Ovary (tissue), 9 donors: Measurements from ENCODE around the gene U2AF1L4. TPM values are rescaled to one million over a fixed set of nuclear protein-coding genes. Genes with fewer than 3 reads are reported as not detected.

Experiments used
- DNase-seq, 5 donors: peaks; one replicate each; pipeline ENCODE4 v3.0.0-alpha.2; 2019 to 2020
- H3K27ac ChIP-seq, 2 donors: fragments of 200-600 bp; one replicate each; pipeline versions ENCODE4 v1.5.1 to v1.8.0; 2019 to 2022
- H3K27me3 ChIP-seq: fragments of 200-600 bp; one replicate; pipeline ENCODE4 v1.8.0; 2022
- H3K36me3 ChIP-seq: fragments of 200-600 bp; sonication (generic); one replicate; pipeline ENCODE4 v1.5.1; 2019
- H3K4me1 ChIP-seq: one replicate; pipeline ENCODE4 v1.8.1; 2013; ENCODE audit warnings: mild to moderate bottlenecking, moderate library complexity; ENCODE audit not compliant: insufficient read depth
- H3K4me3 ChIP-seq: fragments of 200-600 bp; sonication (generic); one replicate; pipeline ENCODE4 v1.5.1; 2017
- H3K9me3 ChIP-seq, 2 donors: fragments of 200-600 bp in 1 of 2; sonication (generic) in 1 of 2; one replicate each; pipeline versions ENCODE4 v1.5.1 to v1.8.1; 2013 to 2019; ENCODE audit warnings: mild to moderate bottlenecking in 1 of 2, moderate library complexity in 1 of 2
- CTCF ChIP-seq, 3 donors: fragments of 450-650 bp in 2 of 3; fragments of 200-600 bp in 1 of 3; IDR thresholded peaks; one replicate each; pipeline versions ENCODE4 v1.5.1 to v1.8.0; 2016 to 2022; ENCODE audit warnings: antibody characterized with exemption in 3 of 3, mild to moderate bottlenecking in 1 of 3
- EP300 ChIP-seq: sonication (generic); formaldehyde crosslinking; IDR thresholded peaks from one replicate; pipeline ENCODE4 v1.6.1; 2017; ENCODE audit warnings: antibody characterized with exemption
- POLR2A ChIP-seq: fragments of 450-650 bp; IDR thresholded peaks from one replicate; pipeline ENCODE4 v1.6.1; 2017; ENCODE audit warnings: antibody characterized with exemption, mild to moderate bottlenecking, moderate library complexity
- WGBS, 3 donors: extraction: QIAGEN DNeasy Blood & Tissue Kit in 1 of 3; methylation state at CpG; one replicate each; pipeline versions ENCODE4 v1.1.5 to v1.1.7; 2013 to 2017; 5-methylcytosine and 5-hydroxymethylcytosine counted together
- intact Hi-C, 4 donors: fragments of 100-400 bp; cut with DNase I; formaldehyde crosslinking; loops; one replicate each; pipeline versions ENCODE4 v1.11.0 to v1.15.1; 2022 to 2023
- polyA plus RNA-seq, 2 donors: library from polyadenylated mRNA; stranded (reverse); fragments of 200-250 nt in 1 of 2; fragments of 350-450 nt in 1 of 2; fragmentation: Illumina TruSeq in 1 of 2; extraction: RNeasy Lipid Tissue Mini Kit (QIAGEN cat#74804) in 1 of 2; gene quantifications; one replicate each; pipeline ENCODE4 v1.2.3, GENCODE V29; 2013 to 2014
- total RNA-seq, 7 donors: library from RNA; depleted of rRNA in 2 of 7; stranded (reverse); fragments of >200 nt in 2 of 7; fragmentation: NEBNext Ultra II Directional in 3 of 7; extraction: Animal tissue kit (Norgen Biotek cat#: 25700) in 3 of 7; gene quantifications; one replicate each; pipeline versions ENCODE4 v1.1.0 to v1.2.4, GENCODE V29; 2016 to 2023
- donor health status: DM: no; HTN: no; CAD: no; lungs with moderate emphysema.
- donor health status: DM: no; HTN: no; CAD: no.
- donor health status: Bipolar disorder and iron deficiency.
- donor health status: DM: yes; HTN: yes; CAD: no.
- donor health status: DM: no; HTN: no; CAD: no.
- donor health status: DM: yes; HTN: yes; CAD: no.

U2AF1L4 gene
- total and polyA plus RNA-seq, 9 donors: 16.7 to 37.7 (median 25.6) TPM

DNA sequence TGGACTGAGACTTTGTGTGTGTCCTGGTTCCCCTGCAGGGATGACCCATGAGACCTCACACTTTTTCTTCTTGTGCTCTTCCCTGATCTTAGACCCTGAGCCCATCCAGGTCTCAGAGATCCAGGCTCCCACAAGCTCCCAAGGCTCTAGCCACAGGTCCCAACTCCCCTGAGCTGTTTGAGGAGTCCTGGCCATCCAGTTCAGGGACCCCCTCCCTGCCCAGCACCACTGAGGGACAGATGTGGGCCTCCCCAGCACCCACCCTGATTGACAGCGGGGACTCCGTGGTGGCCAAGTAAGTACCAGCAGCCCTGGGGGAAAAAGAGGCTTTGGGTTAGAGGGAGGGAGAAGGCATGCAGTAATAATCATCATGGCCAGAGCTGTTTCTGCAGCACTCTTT lies 14.5 kb upstream of the U2AF1L4 start:
- DNase-seq: peak in 1 of 5 donors; percentile 36
- Histone ChIP-seq H3K27me3 (no peaks in the 10 kb centered on the region), H3K4me3 (no peak overlapping the region), H3K27ac (no peak overlapping the region), H3K36me3 (no peaks in the 10 kb centered on the region), H3K4me1 (peaks cover 12% of the 10 kb centered on the region), H3K9me3 (no peaks in the 10 kb centered on the region)
- intact Hi-C loops: no loop called here
- 91 to 100% (median 94%) methylated on average over 2 of the region's 2 CpGs for WGBS, 3 donors
- no peak for TF ChIP-seq POLR2A
- TF ChIP-seq EP300: no peak
- TF ChIP-seq CTCF (IDR thresholded peaks at IDR 0.05): no peak

GRCh38 chr19:35757749-35758608 lies 12.8 kb upstream of the U2AF1L4 start, which contains the start of gene PROSER3:
PROSER3 (plus strand) TSS chr19:35758176; CDS start chr19:35758216, 40 bp downstream.
- Histone ChIP-seq H3K27me3 (no peaks in the 10 kb centered on the region), H3K36me3 (no peaks in the 10 kb centered on the region), H3K4me3 (peak within 1 kb of the TSS; percentile 91), H3K27ac (peak within 1 kb of the TSS; percentile 93 to 97), H3K9me3 (no peaks in the 10 kb centered on the region), H3K4me1 (peaks cover 12% of the 10 kb centered on the region)
- 0 to 1% (median 0%) methylated on average over 40 to 53 of the region's 53 CpGs for WGBS, 3 donors
- TF ChIP-seq EP300: no peak
- peak; percentile 89 for TF ChIP-seq POLR2A
- intact Hi-C loops: loop anchor here in 1 of 4 donors (2.0 kb wide), 1 partner anchor 41 kb away; no protein-coding TSS in a partner anchor
- DNase-seq: peak; percentile 97 to 99 (median 98)

DNA sequence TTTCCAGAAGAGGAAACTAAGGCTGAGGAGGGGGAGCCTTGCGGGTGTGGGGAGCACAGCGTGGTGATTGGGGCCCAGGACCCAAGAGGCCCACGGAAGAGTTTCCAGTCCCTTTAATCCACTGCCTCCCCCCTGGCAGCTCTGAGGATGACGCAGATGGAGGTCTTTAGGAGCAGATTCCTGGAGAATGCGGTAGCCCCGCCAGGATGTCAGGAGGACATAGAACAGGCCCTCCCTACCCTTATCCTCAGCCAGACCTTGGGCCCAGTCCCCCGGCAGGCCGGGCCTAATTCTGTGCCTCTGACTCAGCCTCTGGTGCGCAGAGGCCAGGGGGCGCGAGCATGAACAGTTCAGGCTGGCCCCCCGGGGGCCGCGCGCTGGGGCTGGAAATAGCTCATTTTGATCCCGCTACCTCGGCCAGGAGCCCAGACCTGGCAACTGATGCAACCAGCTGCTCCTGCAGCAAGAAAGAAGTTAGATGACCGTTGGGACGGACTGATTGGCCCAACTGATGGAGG lies 12.1 kb upstream of the U2AF1L4 start:
- H3K27ac ChIP-seq: peak overlapping the region; percentile 93 to 97
- peak overlapping the region; percentile 37 for H3K4me3 ChIP-seq
- TF ChIP-seq EP300: peak; percentile 92
- TF ChIP-seq POLR2A: no peak
- no peaks in the 10 kb centered on the region for H3K27me3 ChIP-seq
- peaks cover 12% of the 10 kb centered on the region for H3K4me1 ChIP-seq
- no peaks in the 10 kb centered on the region for H3K9me3 ChIP-seq
- intact Hi-C loops: loop anchor here in 1 of 4 donors (2.0 kb wide), 1 partner anchor 40 kb away; no protein-coding TSS in a partner anchor
- WGBS, 3 donors: 2% methylated on average over 13 to 19 of the region's 19 CpGs
- peak; percentile 94 to 99 (median 98) for DNase-seq
- H3K36me3 ChIP-seq: no peaks in the 10 kb centered on the region

DNA sequence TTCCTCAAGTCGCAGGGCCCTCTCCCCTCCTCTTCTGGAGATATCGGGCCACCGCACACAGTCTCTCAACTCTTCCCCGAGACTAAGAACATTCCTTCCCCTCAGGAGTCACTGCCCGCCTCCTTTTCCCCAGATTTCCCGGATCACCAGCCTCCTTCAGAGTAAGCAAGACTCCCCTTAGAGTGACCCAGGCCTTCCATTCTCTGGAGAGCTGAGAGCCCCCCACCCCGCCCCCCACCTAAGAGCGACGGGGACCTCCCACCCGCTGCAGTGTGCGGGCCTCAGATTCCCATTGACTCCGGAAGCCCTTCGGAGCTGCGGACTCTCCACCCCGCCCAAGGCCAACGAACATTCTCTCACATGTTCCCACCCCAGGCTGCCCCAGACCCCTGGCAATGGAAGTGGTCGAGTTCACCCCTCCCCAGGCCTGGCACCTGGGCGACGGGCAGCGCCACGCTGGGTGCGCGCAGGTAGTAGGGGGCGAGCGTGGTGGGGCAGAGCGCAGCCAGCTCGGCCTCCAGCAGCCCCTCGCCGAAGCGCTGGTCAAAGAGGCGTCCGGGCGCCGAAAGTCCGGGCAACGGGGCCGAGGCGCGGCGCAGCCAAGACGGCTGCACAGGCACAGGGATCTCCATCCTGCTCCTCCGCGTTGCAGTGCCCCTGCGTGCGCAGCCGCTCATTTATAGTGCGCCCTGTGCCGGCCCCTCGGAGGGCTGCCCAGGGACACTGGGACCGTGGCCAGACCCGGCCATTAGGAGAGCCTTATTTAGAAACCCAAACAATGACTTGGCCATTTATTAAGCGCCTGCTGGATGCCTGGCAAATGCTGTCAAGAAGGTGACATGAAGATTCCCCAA lies 11.4 kb upstream of the U2AF1L4 start, which contains the start of gene HSPB6:
TSS of gene HSPB6 (minus strand) at position 653 of the 854 bp plus-strand sequence. CDS start at position 632, 21 bp downstream.
- peaks cover 12% of the 10 kb centered on the region for H3K4me1 ChIP-seq
- peak within 1 kb of the TSS; percentile 93 to 97 for H3K27ac ChIP-seq
- H3K36me3 ChIP-seq: no peaks in the 10 kb centered on the region
- intact Hi-C loops: loop anchor here in 1 of 4 donors (2.0 kb wide), 1 partner anchor 40 kb away; no protein-coding TSS in a partner anchor
- H3K27me3 ChIP-seq: no peaks in the 10 kb centered on the region
- H3K9me3 ChIP-seq: no peaks in the 10 kb centered on the region
- peak; percentile 89 for TF ChIP-seq POLR2A
- TF ChIP-seq EP300: no peak
- TF ChIP-seq CTCF (IDR thresholded peaks at IDR 0.05): peak in 1 of 3 donors; percentile 5
- DNase-seq: peak; percentile 88 to 92 (median 89)
- H3K4me3 ChIP-seq: peak within 1 kb of the TSS; percentile 37
- 1 to 3% (median 2%) methylated on average over 37 to 52 of the region's 52 CpGs for WGBS, 3 donors
